ENCODE measurements around the gene BRIP1.
"Not testable (repeated sequence)": the region's sequence is repeated elsewhere in the genome, so short reads cannot be mapped to it uniquely, and the experiment has no call there.

The BRIP1 gene

GRCh38 chr17:61862975-61863800, at the start of gene BRIP1:
Gene BRIP1 (minus strand): TSS chr17:61863528. CDS start chr17:61861539, 1,989 bp downstream.
- peak; percentile 91 for DNase-seq (ENCODE audit: low read depth)

GRCh38 chr17:61908292-61909037, 45.1 kb upstream of the BRIP1 start:
- DNase-seq (ENCODE audit: low read depth) = no peak

GRCh38 chr17:61907361-61907760, 44.0 kb upstream of the BRIP1 start:
- no peak for DNase-seq (ENCODE audit: low read depth)

- no peak for DNase-seq (ENCODE audit: low read depth)
Measured at GRCh38 chr17:61904094-61904710, 40.9 kb upstream of the BRIP1 start.

GRCh38 chr17:61903251-61903650, 39.9 kb upstream of the BRIP1 start:
- DNase-seq (ENCODE audit: low read depth) = no peak

- no peak for DNase-seq (ENCODE audit: low read depth)
Measured at GRCh38 chr17:61897548-61898180, 34.3 kb upstream of the BRIP1 start.

- DNase-seq (ENCODE audit: low read depth) = no peak
Measured at GRCh38 chr17:61895391-61895790, 32.1 kb upstream of the BRIP1 start.

GRCh38 chr17:61894310-61894709, 31.0 kb upstream of the BRIP1 start:
- DNase-seq (ENCODE audit: low read depth) = not testable (repeated sequence)

GRCh38 chr17:61887733-61888132, 24.4 kb upstream of the BRIP1 start:
- DNase-seq (ENCODE audit: low read depth) = not testable (repeated sequence)

- DNase-seq (ENCODE audit: low read depth) = not testable (repeated sequence)
Measured at GRCh38 chr17:61885865-61886264, 22.5 kb upstream of the BRIP1 start.

GRCh38 chr17:61884864-61885263, 21.5 kb upstream of the BRIP1 start:
- no peak for DNase-seq (ENCODE audit: low read depth)

GRCh38 chr17:61880589-61881102, 17.3 kb upstream of the BRIP1 start:
- DNase-seq (ENCODE audit: low read depth) = no peak

- no peak for DNase-seq (ENCODE audit: low read depth)
Measured at GRCh38 chr17:61878984-61879612, 15.8 kb upstream of the BRIP1 start.

- no peak for DNase-seq (ENCODE audit: low read depth)
Measured at GRCh38 chr17:61878520-61878919, 15.2 kb upstream of the BRIP1 start.

- DNase-seq (ENCODE audit: low read depth) = no peak
Measured at GRCh38 chr17:61877837-61878236, 14.5 kb upstream of the BRIP1 start.

- no peak for DNase-seq (ENCODE audit: low read depth)
Measured at GRCh38 chr17:61875804-61876203, 12.5 kb upstream of the BRIP1 start.

GRCh38 chr17:61875285-61875684, 12.0 kb upstream of the BRIP1 start:
- DNase-seq (ENCODE audit: low read depth) = no peak

GRCh38 chr17:61874075-61874474, 10.7 kb upstream of the BRIP1 start:
- no peak for DNase-seq (ENCODE audit: low read depth)

- DNase-seq (ENCODE audit: low read depth) = no peak
Measured at GRCh38 chr17:61872099-61872498, 8.8 kb upstream of the BRIP1 start.

GRCh38 chr17:61869138-61869537, 5.8 kb upstream of the BRIP1 start:
- DNase-seq (ENCODE audit: low read depth) = no peak

- DNase-seq (ENCODE audit: low read depth) = no peak
Measured at GRCh38 chr17:61868074-61868473, 4.7 kb upstream of the BRIP1 start.

GRCh38 chr17:61867033-61867432, 3.7 kb upstream of the BRIP1 start:
- DNase-seq (ENCODE audit: low read depth) = no peak

Measured in fibroblast of gingiva (primary cell).